ENCODE measurements around the gene ACTN1. TPM values are rescaled to one million over a fixed set of nuclear protein-coding genes. Genes with fewer than 3 reads are reported as not detected.

ACTN1 gene
- total and polyA plus RNA-seq, 2 of the 8 experiments (the other 6 are each of a cell fraction or from before 2014, with no cell fraction given): 236 to 262 TPM

GRCh38 chr14:68943107-68943506, 36.0 kb downstream of the ACTN1 start:
- peak overlapping the region; percentile 84; the same call in 1 of the 2 replicates for H2BK15ac ChIP-seq (ENCODE audit: low read length)
- H4K5ac ChIP-seq (ENCODE audit: insufficient read length, low read depth, low read length): no peak overlapping the region
- peaks cover 10 to 99% of the 10 kb centered on the region in 2 experiments; a peak in 3 of 4 replicates for H3K79me2 ChIP-seq (ENCODE audit: control insufficient read depth in 1 of 2, insufficient read depth in 2 of 2, low read length in 2 of 2)
- no peaks in the 10 kb centered on the region for H3K36me3 ChIP-seq (ENCODE audit: control insufficient read depth in 2 of 4, insufficient read depth in 4 of 4, low read length in 3 of 4)
- peak overlapping the region; percentile 63; the same call in 1 of the 2 replicates for H2BK12ac ChIP-seq (ENCODE audit: low read depth, low read length)
- ChIA-PET CTCF (ENCODE audit: partially characterized antibody) (interaction anchor here (1.1 to 22.6 kb wide), 9 partner anchors 11 to 164 kb away, joined by 3 to 291 read pairs (median 7); partner anchors contain the start of gene ACTN1), POLR2A (ENCODE audit: partially characterized antibody) (interaction anchor here (1.9 kb wide), 1 partner anchor 8 kb away, joined by 5 read pairs; no protein-coding TSS in a partner anchor)
- FAIRE-seq (no peak), DNase-seq (ENCODE audit: low read depth in 1 of 2, low spot score in 2 of 2) (no peak)
- H4K8ac ChIP-seq (ENCODE audit: extremely low read depth, insufficient read depth, low read length): peak overlapping the region; percentile 14; the same call in 1 of the 2 replicates
- no peak for TF ChIP-seq RBBP5 (IDR thresholded peaks at IDR 0.05; ENCODE audit: borderline replicate concordance, low read depth, low read length)
- TF ChIP-seq BACH1 (IDR thresholded peaks at IDR 0.05; ENCODE audit: low read length): no peak
- TF ChIP-seq ATF3 (IDR thresholded peaks at IDR 0.05; ENCODE audit: insufficient read depth, low read depth, low read length): no peak
- TF ChIP-seq EP300 (IDR thresholded peaks at IDR 0.05; ENCODE audit: borderline replicate concordance in 1 of 2, low read depth in 2 of 2, low read length in 2 of 2): no peak
- TF ChIP-seq RNF2 (IDR thresholded peaks at IDR 0.05; ENCODE audit: borderline replicate concordance, low read depth, low read length, missing control alignments, poor library complexity, severe bottlenecking): no peak
- no peak for TF ChIP-seq SP4 (IDR thresholded peaks at IDR 0.05; ENCODE audit: low read length)
- no peak for TF ChIP-seq E2F6 (IDR thresholded peaks at IDR 0.05)
- H3K27me3 ChIP-seq (replicated peaks in 1 of 4; ENCODE audit: control insufficient read depth in 3 of 4, extremely low read depth in 1 of 4, insufficient read depth in 3 of 4, low read length in 3 of 4): no peaks in the 10 kb centered on the region
- H4K20me1 ChIP-seq (replicated peaks in 1 of 2; ENCODE audit: control insufficient read depth in 1 of 2, insufficient read depth in 2 of 2, low read length in 2 of 2): peaks cover 14 to 51% of the 10 kb centered on the region in 2 experiments
- H3K79me1 ChIP-seq (ENCODE audit: low read depth, low read length): peaks cover 39% of the 10 kb centered on the region
- H3K18ac ChIP-seq (ENCODE audit: extremely low read depth, low read length): peak overlapping the region; percentile 19; the same call in 1 of the 2 replicates
- H3K9ac ChIP-seq (replicated peaks in 1 of 4; ENCODE audit: extremely low read depth in 1 of 4, low read depth in 3 of 4, low read length in 3 of 4): no peak overlapping the region
- 95% methylated on average over 10 of the region's 10 CpGs; no CpG with 5 or more reads in 1 of the 2 experiments for WGBS, 2 experiments (ENCODE audit: extremely low coverage in 1 of 2, insufficient coverage in 1 of 2, insufficient read length in 1 of 2, insufficient replicate concordance in 2 of 2, low coverage in 1 of 2, low lambda C conversion rate in 2 of 2, missing lambda C conversion rate in 1 of 2)
- H3K4me3 ChIP-seq (ENCODE audit: extremely low read depth in 1 of 4, insufficient read depth in 2 of 4, low read depth in 3 of 4, low read length in 4 of 4): no peak overlapping the region
- no peak overlapping the region for H3K14ac ChIP-seq (ENCODE audit: insufficient read length)
- no peak overlapping the region; a peak in 1 of 4 replicates for H3K4me2 ChIP-seq (ENCODE audit: insufficient read depth in 1 of 2, low read depth in 2 of 2, low read length in 2 of 2)
- peak overlapping the region; percentile 22 for H4K91ac ChIP-seq (replicated peaks; ENCODE audit: insufficient read length, low read length)
- H2AK5ac ChIP-seq (ENCODE audit: low read depth, low read length): peak overlapping the region; percentile 56; the same call in 1 of the 2 replicates
- no peak overlapping the region for H3K23ac ChIP-seq (ENCODE audit: insufficient read length)
- no peak overlapping the region for H3K4ac ChIP-seq (replicated peaks; ENCODE audit: insufficient read length, low read depth, low read length)
- H3K56ac ChIP-seq (replicated peaks; ENCODE audit: insufficient read length, low read depth, low read length): no peak overlapping the region
- peak overlapping the region; percentile 89 for H2BK5ac ChIP-seq (ENCODE audit: low read depth, low read length)
- H3K27ac ChIP-seq (ENCODE audit: low read depth, low read length): no peak overlapping the region
- H2AFZ ChIP-seq (ENCODE audit: low read length): no peak overlapping the region
- peaks cover 2 to 42% (median 23%) of the 10 kb centered on the region in 4 experiments for H3K4me1 ChIP-seq (replicated peaks in 1 of 4; ENCODE audit: control insufficient read depth in 3 of 4, insufficient read depth in 4 of 4, low read length in 3 of 4)
- H2BK20ac ChIP-seq (ENCODE audit: low read length): peak overlapping the region; percentile 83; the same call in 1 of the 2 replicates
- no peaks in the 10 kb centered on the region for H3K9me3 ChIP-seq (ENCODE audit: insufficient read depth in 2 of 2, low read depth in 1 of 2, low read length in 1 of 2)
- H3K23me2 ChIP-seq (ENCODE audit: low read depth, low read length): no peaks in the 10 kb centered on the region; the same call in 1 of the 2 replicates
- no peak overlapping the region for H2BK120ac ChIP-seq (replicated peaks; ENCODE audit: low read depth, low read length)

Data from H1 (cell line).